Measurements from ENCODE around the gene SH2D3A.

DNA sequence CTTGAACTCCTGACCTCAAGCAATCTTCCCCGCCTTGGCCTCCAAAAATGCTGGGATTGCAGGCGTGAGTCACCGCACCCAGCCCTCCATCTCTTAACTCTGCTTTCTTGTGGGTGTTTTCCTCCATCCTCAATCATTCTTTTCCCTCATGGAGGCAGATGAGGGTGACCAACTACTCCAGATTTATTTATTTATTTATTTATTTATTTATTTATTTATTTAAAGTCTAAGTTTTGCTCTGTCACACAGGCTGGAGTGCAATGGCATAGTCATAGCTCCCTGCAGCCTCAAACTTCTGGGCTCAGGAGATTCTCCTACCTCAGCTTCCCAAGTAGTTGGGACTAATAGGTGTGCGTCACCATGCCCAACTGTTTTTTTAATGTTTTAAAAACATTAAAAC is 20.2 kb upstream of the SH2D3A start:
- TF ChIP-seq, protein P1, sequence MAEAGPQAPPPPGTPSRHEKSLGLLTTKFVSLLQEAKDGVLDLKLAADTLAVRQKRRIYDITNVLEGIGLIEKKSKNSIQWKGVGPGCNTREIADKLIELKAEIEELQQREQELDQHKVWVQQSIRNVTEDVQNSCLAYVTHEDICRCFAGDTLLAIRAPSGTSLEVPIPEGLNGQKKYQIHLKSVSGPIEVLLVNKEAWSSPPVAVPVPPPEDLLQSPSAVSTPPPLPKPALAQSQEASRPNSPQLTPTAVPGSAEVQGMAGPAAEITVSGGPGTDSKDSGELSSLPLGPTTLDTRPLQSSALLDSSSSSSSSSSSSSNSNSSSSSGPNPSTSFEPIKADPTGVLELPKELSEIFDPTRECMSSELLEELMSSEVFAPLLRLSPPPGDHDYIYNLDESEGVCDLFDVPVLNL (CRISPR knock-in tag; IDR thresholded peaks at IDR 0.05; ENCODE audit: borderline replicate concordance, low read depth): no peak
- TF ChIP-seq USF2 (CRISPR knock-in tag; IDR thresholded peaks at IDR 0.05) (no peak), ZNF671 (CRISPR knock-in tag; IDR thresholded peaks at IDR 0.05) (no peak), CTCF (IDR thresholded peaks at IDR 0.05) (no peak), SP1 (CRISPR knock-in tag; conservative IDR thresholded peaks at IDR 0.05) (no peak), CBFB (CRISPR knock-in tag; IDR thresholded peaks at IDR 0.05; ENCODE audit: low read depth) (no peak), ZNF138 (CRISPR knock-in tag; conservative IDR thresholded peaks at IDR 0.05) (no peak), ZNF232 (CRISPR knock-in tag; IDR thresholded peaks at IDR 0.05) (no peak), ERG (CRISPR knock-in tag; IDR thresholded peaks at IDR 0.05) (no peak), NFYB (CRISPR knock-in tag; conservative IDR thresholded peaks at IDR 0.05; ENCODE audit: low read depth) (no peak)
- TF ChIP-seq, protein P2, sequence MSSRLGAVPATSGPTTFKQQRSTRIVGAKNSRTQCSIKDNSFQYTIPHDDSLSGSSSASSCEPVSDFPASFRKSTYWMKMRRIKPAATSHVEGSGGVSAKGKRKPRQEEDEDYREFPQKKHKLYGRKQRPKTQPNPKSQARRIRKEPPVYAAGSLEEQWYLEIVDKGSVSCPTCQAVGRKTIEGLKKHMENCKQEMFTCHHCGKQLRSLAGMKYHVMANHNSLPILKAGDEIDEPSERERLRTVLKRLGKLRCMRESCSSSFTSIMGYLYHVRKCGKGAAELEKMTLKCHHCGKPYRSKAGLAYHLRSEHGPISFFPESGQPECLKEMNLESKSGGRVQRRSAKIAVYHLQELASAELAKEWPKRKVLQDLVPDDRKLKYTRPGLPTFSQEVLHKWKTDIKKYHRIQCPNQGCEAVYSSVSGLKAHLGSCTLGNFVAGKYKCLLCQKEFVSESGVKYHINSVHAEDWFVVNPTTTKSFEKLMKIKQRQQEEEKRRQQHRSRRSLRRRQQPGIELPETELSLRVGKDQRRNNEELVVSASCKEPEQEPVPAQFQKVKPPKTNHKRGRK (CRISPR knock-in tag; IDR thresholded peaks at IDR 0.05; ENCODE audit: borderline replicate concordance): no peak
